Fibroblast of lung (primary cell): ENCODE data around the gene PCSK4.

Experiments used
- CTCF ChIP-seq, 2 donors: IDR thresholded peaks in 1 of 2; conservative IDR thresholded peaks in 1 of 2; 1 replicate in 1 of 2; 2 replicates in 1 of 2; pipeline ENCODE4 v1.5.1; 2011 to 2012; ENCODE audit warnings: low read length in 2 of 2, control low read depth in 1 of 2, inconsistent platforms in 1 of 2, low read depth in 1 of 2, mild to moderate bottlenecking in 1 of 2
- EZH2 ChIP-seq: IDR thresholded peaks from 2 replicates; pipeline ENCODE4 v1.5.1; 2012; ENCODE audit warnings: low read length, control low read depth, mild to moderate bottlenecking; ENCODE audit errors: missing control alignments

GRCh38 chr19:1471515-1472160, 18.5 kb downstream of the PCSK4 start:
- TF ChIP-seq EZH2 (peak; percentile 42), CTCF (conservative IDR thresholded peaks at IDR 0.05 in 1 of 2, IDR thresholded peaks at IDR 0.05 in 1 of 2; ENCODE audit: low read depth in 1 of 2, low read length in 2 of 2) (peak; percentile 5 to 10)
